ENCODE measurements around the gene NCOA3.

- TF ChIP-seq, protein P1, sequence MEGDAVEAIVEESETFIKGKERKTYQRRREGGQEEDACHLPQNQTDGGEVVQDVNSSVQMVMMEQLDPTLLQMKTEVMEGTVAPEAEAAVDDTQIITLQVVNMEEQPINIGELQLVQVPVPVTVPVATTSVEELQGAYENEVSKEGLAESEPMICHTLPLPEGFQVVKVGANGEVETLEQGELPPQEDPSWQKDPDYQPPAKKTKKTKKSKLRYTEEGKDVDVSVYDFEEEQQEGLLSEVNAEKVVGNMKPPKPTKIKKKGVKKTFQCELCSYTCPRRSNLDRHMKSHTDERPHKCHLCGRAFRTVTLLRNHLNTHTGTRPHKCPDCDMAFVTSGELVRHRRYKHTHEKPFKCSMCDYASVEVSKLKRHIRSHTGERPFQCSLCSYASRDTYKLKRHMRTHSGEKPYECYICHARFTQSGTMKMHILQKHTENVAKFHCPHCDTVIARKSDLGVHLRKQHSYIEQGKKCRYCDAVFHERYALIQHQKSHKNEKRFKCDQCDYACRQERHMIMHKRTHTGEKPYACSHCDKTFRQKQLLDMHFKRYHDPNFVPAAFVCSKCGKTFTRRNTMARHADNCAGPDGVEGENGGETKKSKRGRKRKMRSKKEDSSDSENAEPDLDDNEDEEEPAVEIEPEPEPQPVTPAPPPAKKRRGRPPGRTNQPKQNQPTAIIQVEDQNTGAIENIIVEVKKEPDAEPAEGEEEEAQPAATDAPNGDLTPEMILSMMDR (IDR thresholded peaks at IDR 0.05), result no peak
- no peak for TF ChIP-seq POLR2A (IDR thresholded peaks at IDR 0.05)
Observed at GRCh38 chr20:47703748-47704147, 202.1 kb downstream of the NCOA3 start.
